K562 (cell line): ENCODE data around the gene QRICH1. TPM values are rescaled to one million over a fixed set of nuclear protein-coding genes. Genes with fewer than 3 reads are reported as not detected.

Source experiments
- BDP1 ChIP-seq: IDR thresholded peaks from 3 replicates; pipeline ENCODE4 v1.6.1; 2011; ENCODE audit not compliant: insufficient read length, insufficient read depth
- CBFB ChIP-seq: sonication (generic); formaldehyde crosslinking; IDR thresholded peaks from 2 replicates; pipeline ENCODE4 v1.4.0; 2020; ENCODE audit warnings: mild to moderate bottlenecking, missing genetic modification reagents
- CREM ChIP-seq: IDR thresholded peaks from 2 replicates; pipeline ENCODE4 v1.6.1; 2014; ENCODE audit warnings: antibody characterized with exemption, low read depth
- ESRRA ChIP-seq: fragments of 450-650 bp; IDR thresholded peaks from 2 replicates; pipeline ENCODE4 v1.6.1; 2014; ENCODE audit warnings: low read depth, mild to moderate bottlenecking, moderate library complexity, borderline replicate concordance
- FOXM1 ChIP-seq, 2 experiments: fragments of 450-650 bp in 1 of 2; sonication (generic) in 1 of 2; formaldehyde crosslinking in 1 of 2; IDR thresholded peaks; 2 replicates each; pipeline versions ENCODE4 v1.6.1 to v1.9.0; 2017 to 2022; ENCODE audit warnings: low read depth in 2 of 2, mild to moderate bottlenecking in 2 of 2, missing genetic modification reagents in 1 of 2, moderate library complexity in 1 of 2
- HNRNPUL1 ChIP-seq: fragments of 200-400 bp; formaldehyde crosslinking; IDR thresholded peaks from 2 replicates; pipeline ENCODE4 v1.6.1; 2017; ENCODE audit warnings: low read length
- JUND ChIP-seq, 2 experiments: IDR thresholded peaks; 2 replicates in 1 of 2; 3 replicates in 1 of 2; pipeline ENCODE4 v1.6.1; 2011; ENCODE audit warnings: borderline replicate concordance in 2 of 2, low read depth in 2 of 2, low read length in 2 of 2, improper control_type of control experiment in 1 of 2, missing biosample characterization in 1 of 2, missing genetic modification characterization in 1 of 2, missing genetic modification reagents in 1 of 2
- KAT7 ChIP-seq: sonication (generic); formaldehyde crosslinking; IDR thresholded peaks from 2 replicates; pipeline ENCODE4 v1.8.0; 2022; ENCODE audit warnings: missing genetic modification reagents, mild to moderate bottlenecking, borderline replicate concordance
- LEF1 ChIP-seq: fragments of 450-650 bp; IDR thresholded peaks from 2 replicates; pipeline ENCODE4 v1.6.1; 2016; ENCODE audit warnings: mild to moderate bottlenecking
- MYC ChIP-seq, 2 experiments: fragments of 250-450 bp in 1 of 2; sonication (Bioruptor Pico) in 1 of 2; IDR thresholded peaks; 2 replicates each; pipeline versions ENCODE4 v1.5.1 to v1.6.1; 2012 to 2021; ENCODE audit warnings: low read depth in 2 of 2, borderline replicate concordance in 1 of 2, improper control_type of control experiment in 1 of 2, low read length in 1 of 2, mild to moderate bottlenecking in 1 of 2, moderate library complexity in 1 of 2
- NEUROD1 ChIP-seq: fragments of 150-350 bp; IDR thresholded peaks from 2 replicates; pipeline ENCODE4 v1.6.1; 2014; ENCODE audit warnings: borderline replicate concordance, low read length, low read depth; ENCODE audit not compliant: partially characterized antibody
- POLR2G ChIP-seq: fragments of 200-400 bp; formaldehyde crosslinking; IDR thresholded peaks from 2 replicates; pipeline ENCODE4 v1.6.1; 2017; ENCODE audit warnings: low read depth, mild to moderate bottlenecking, antibody characterized with exemption, low read length, moderate library complexity
- RBFOX2 ChIP-seq: fragments of 200-400 bp; formaldehyde crosslinking; IDR thresholded peaks from 2 replicates; pipeline ENCODE4 v1.6.1; 2017; ENCODE audit warnings: low read depth, mild to moderate bottlenecking, low read length, moderate library complexity
- TOE1 ChIP-seq, 2 experiments: fragments of 450-650 bp in 1 of 2; sonication (generic) in 1 of 2; formaldehyde crosslinking in 1 of 2; IDR thresholded peaks; 2 replicates each; pipeline versions ENCODE4 v1.7.1 to v1.8.0; 2016 to 2022; ENCODE audit warnings: borderline replicate concordance in 2 of 2, mild to moderate bottlenecking in 2 of 2, antibody characterized with exemption in 1 of 2, inconsistent platforms in 1 of 2, low read depth in 1 of 2, missing genetic modification reagents in 1 of 2, moderate library complexity in 1 of 2
- YY1 ChIP-seq, 3 experiments: IDR thresholded peaks; 2 replicates each; pipeline ENCODE4 v1.6.1; 2011; ENCODE audit warnings: low read length in 2 of 3, mild to moderate bottlenecking in 2 of 3, moderate library complexity in 2 of 3, borderline replicate concordance in 1 of 3, control low read depth in 1 of 3, low read depth in 1 of 3; ENCODE audit not compliant: insufficient read depth in 3 of 3, insufficient replicate concordance in 2 of 3, control insufficient read depth in 1 of 3, insufficient read length in 1 of 3; ENCODE audit errors: extremely low read depth in 1 of 3
- ZNF507 ChIP-seq: conservative IDR thresholded peaks from 2 replicates; pipeline ENCODE4 v1.6.1; 2017; ENCODE audit warnings: missing genetic modification characterization, missing compliant biosample characterization
- polyA plus RNA-seq, 8 experiments: library from polyadenylated mRNA; depleted of rRNA in 4 of 8; stranded (reverse) in 5 of 8; unstranded in 3 of 8; fragments of >200 nt; fragmentation: Nextera tagmentation in 2 of 8; fragmentation: Illumina TruSeq in 1 of 8; extraction: Ambion mirVana in 2 of 8; extraction: Trizol in 1 of 8; gene quantifications; 2 replicates each; pipeline versions ENCODE4 v1.2.1 to v1.2.3, GENCODE V29; 2011 to 2014; ENCODE audit warnings: inconsistent platforms in 1 of 8, missing spikeins in 1 of 8
- total RNA-seq, 7 experiments: library from RNA; depleted of rRNA in 6 of 7; stranded (reverse); fragments of >200 nt in 6 of 7; fragmentation: Illumina TruSeq in 2 of 7; extraction: Trizol in 2 of 7; gene quantifications; 2 replicates each; pipeline versions ENCODE4 v1.2.1 to v1.2.3, GENCODE V29; 2011 to 2021; ENCODE audit warnings: low replicate concordance in 1 of 7
- TF ChIP-seq, protein P1 (sequence below): fragments of 450-650 bp; IDR thresholded peaks from 2 replicates; pipeline ENCODE4 v1.6.1; 2017; ENCODE audit warnings: mild to moderate bottlenecking, moderate library complexity
- TF ChIP-seq, protein P2 (sequence below): fragments of 250-450 bp; sonication (Bioruptor Pico); IDR thresholded peaks from 2 replicates; pipeline ENCODE4 v1.4.0; 2020; ENCODE audit warnings: mild to moderate bottlenecking
- TF ChIP-seq, protein P3 (sequence below), 2 experiments: fragments of 450-650 bp; conservative IDR thresholded peaks; 2 replicates each; pipeline ENCODE4 v1.6.1; 2017; ENCODE audit warnings: mild to moderate bottlenecking in 2 of 2, moderate library complexity in 2 of 2

The QRICH1 gene
- total and polyA plus RNA-seq, 9 of the 15 experiments (the other 6 are each of a cell fraction or from before 2014, with no cell fraction given), result 20.1 to 99.2 (median 56.7) TPM

DNA sequence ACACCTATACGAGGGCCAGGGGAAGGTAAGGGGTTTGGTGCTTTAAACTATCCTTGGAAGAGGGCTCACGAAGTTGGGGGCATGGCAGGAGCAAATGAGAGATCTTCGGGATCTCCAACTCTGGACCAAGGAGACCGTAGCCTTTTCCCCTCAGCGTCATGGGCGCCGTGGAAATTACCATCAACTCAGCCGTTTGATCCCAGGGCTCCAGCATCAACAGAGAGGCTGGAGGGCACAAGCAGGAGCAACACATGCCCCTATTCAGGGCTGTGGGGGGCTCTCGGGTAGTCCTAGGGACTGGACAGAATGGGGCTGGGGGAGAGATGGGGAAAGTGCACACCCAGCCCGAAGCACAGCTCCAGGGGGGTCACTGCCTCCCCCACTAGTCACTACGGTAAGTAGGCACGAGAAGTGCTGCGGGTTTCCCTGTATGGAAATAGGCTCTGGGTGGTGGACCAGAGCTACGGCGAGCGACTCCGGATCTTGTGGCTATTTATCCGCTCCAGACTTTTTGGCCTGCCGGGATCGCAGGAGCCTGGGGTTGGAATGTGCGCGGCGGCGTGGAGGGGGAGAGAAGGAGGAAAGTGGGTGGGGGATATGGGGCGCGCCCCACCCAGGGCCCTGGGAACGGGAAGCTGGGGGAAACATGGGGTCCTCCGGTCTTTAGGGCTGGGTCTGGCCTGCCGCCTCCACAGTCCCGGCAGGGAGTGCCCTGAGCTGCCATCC is 39.5 kb upstream of the QRICH1 start (continued):
- TF ChIP-seq RBFOX2, result peak; percentile 55
- no peak for TF ChIP-seq LEF1
- TF ChIP-seq HNRNPUL1, result no peak
- TF ChIP-seq, protein P1, sequence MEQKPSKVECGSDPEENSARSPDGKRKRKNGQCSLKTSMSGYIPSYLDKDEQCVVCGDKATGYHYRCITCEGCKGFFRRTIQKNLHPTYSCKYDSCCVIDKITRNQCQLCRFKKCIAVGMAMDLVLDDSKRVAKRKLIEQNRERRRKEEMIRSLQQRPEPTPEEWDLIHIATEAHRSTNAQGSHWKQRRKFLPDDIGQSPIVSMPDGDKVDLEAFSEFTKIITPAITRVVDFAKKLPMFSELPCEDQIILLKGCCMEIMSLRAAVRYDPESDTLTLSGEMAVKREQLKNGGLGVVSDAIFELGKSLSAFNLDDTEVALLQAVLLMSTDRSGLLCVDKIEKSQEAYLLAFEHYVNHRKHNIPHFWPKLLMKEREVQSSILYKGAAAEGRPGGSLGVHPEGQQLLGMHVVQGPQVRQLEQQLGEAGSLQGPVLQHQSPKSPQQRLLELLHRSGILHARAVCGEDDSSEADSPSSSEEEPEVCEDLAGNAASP, result no peak
- peak; percentile 82 for TF ChIP-seq CBFB
- no peak for TF ChIP-seq ZNF507 (tag)
- TF ChIP-seq ESRRA, result peak; percentile 67; the same call in 1 of the 2 replicates
- peak; percentile 57; the same call in 1 of the 2 replicates for TF ChIP-seq CREM
- TF ChIP-seq, protein P2, sequence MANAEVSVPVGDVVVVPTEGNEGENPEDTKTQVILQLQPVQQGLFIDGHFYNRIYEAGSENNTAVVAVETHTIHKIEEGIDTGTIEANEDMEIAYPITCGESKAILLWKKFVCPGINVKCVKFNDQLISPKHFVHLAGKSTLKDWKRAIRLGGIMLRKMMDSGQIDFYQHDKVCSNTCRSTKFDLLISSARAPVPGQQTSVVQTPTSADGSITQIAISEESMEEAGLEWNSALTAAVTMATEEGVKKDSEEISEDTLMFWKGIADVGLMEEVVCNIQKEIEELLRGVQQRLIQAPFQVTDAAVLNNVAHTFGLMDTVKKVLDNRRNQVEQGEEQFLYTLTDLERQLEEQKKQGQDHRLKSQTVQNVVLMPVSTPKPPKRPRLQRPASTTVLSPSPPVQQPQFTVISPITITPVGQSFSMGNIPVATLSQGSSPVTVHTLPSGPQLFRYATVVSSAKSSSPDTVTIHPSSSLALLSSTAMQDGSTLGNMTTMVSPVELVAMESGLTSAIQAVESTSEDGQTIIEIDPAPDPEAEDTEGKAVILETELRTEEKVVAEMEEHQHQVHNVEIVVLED, result no peak
- TF ChIP-seq NEUROD1, result peak; percentile 97
- TF ChIP-seq, protein P3, sequence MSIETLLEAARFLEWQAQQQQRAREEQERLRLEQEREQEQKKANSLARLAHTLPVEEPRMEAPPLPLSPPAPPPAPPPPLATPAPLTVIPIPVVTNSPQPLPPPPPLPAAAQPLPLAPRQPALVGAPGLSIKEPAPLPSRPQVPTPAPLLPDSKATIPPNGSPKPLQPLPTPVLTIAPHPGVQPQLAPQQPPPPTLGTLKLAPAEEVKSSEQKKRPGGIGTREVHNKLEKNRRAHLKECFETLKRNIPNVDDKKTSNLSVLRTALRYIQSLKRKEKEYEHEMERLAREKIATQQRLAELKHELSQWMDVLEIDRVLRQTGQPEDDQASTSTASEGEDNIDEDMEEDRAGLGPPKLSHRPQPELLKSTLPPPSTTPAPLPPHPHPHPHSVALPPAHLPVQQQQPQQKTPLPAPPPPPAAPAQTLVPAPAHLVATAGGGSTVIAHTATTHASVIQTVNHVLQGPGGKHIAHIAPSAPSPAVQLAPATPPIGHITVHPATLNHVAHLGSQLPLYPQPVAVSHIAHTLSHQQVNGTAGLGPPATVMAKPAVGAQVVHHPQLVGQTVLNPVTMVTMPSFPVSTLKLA (conservative IDR thresholded peaks at IDR 0.05), result peak; percentile 34 to 48; a peak in 2 of 4 replicates
- peak; percentile 75 for TF ChIP-seq TOE1 (IDR thresholded peaks at IDR 0.05; ENCODE audit: borderline replicate concordance)
- TF ChIP-seq TOE1 (CRISPR knock-in tag; IDR thresholded peaks at IDR 0.05; ENCODE audit: borderline replicate concordance, low read depth), result no peak
- peak; percentile 73 for TF ChIP-seq POLR2G
- no peak for TF ChIP-seq BDP1
- TF ChIP-seq MYC (IDR thresholded peaks at IDR 0.05; ENCODE audit: low read depth, low read length), result peak; percentile 48
- no peak for TF ChIP-seq MYC (CRISPR knock-in tag; IDR thresholded peaks at IDR 0.05; ENCODE audit: borderline replicate concordance, low read depth)
- TF ChIP-seq YY1 (IDR thresholded peaks at IDR 0.05; ENCODE audit: borderline replicate concordance in 1 of 3, control insufficient read depth in 1 of 3, extremely low read depth in 1 of 3, insufficient read depth in 3 of 3, insufficient read length in 1 of 3, insufficient replicate concordance in 2 of 3, low read depth in 1 of 3, low read length in 2 of 3), result peak in 1 of 3 experiments; percentile 29
- no peak for TF ChIP-seq KAT7 (CRISPR knock-in tag)
- peak; percentile 40; the same call in 1 of the 2 replicates for TF ChIP-seq FOXM1 (IDR thresholded peaks at IDR 0.05; ENCODE audit: low read depth)
- TF ChIP-seq FOXM1 (CRISPR knock-in tag; IDR thresholded peaks at IDR 0.05; ENCODE audit: low read depth), result no peak
- 0 out of 2 replicates have a peak, but pooled peaks have one; percentile 26 for TF ChIP-seq JUND (IDR thresholded peaks at IDR 0.05; ENCODE audit: borderline replicate concordance, low read depth, low read length)
- TF ChIP-seq JUND (tag; IDR thresholded peaks at IDR 0.05; ENCODE audit: borderline replicate concordance, low read depth, low read length), result no peak; the same call in 2 of the 3 replicates
